GM21619 (cell line): ENCODE measurements around the gene CDK5.
"Not testable (repeated sequence)": the region's sequence is repeated elsewhere in the genome, so short reads cannot be mapped to it uniquely, and the experiment has no call there.

Experiments used
- ATAC-seq: cut with Tn5 transposase; IDR thresholded peaks from one replicate; pipeline ENCODE4 v1.9.1; 2021; ENCODE audit not compliant: unreplicated experiment

CDK5 gene

GRCh38 chr7:151035902-151036301 lies 21.8 kb downstream of the CDK5 start:
- no peak for ATAC-seq

GRCh38 chr7:151035026-151035717 lies 22.5 kb downstream of the CDK5 start:
- ATAC-seq, result no peak

GRCh38 chr7:151034312-151035025 lies 23.2 kb downstream of the CDK5 start:
- ATAC-seq, result no peak

GRCh38 chr7:151033864-151034249 lies 23.8 kb downstream of the CDK5 start:
- no peak for ATAC-seq

- ATAC-seq, result no peak
Observed at GRCh38 chr7:151032936-151033863, 24.5 kb downstream of the CDK5 start.

- ATAC-seq, result no peak
Observed at GRCh38 chr7:151031011-151031410, 26.7 kb downstream of the CDK5 start.

GRCh38 chr7:151028948-151029501 lies 28.7 kb downstream of the CDK5 start:
- no peak for ATAC-seq

- peak; percentile 94 for ATAC-seq
Observed at GRCh38 chr7:151028131-151028947, 29.4 kb downstream of the CDK5 start, which contains the start of gene ABCB8. Gene ABCB8 (plus strand): TSS chr7:151028450. CDS start chr7:151028516, 66 bp downstream.

GRCh38 chr7:151027728-151028130 lies 30.0 kb downstream of the CDK5 start:
- ATAC-seq, result not testable (repeated sequence)

- not testable (repeated sequence) for ATAC-seq
Observed at GRCh38 chr7:151026771-151027727, 30.6 kb downstream of the CDK5 start.

GRCh38 chr7:151025924-151026671 lies 31.6 kb downstream of the CDK5 start:
- no peak for ATAC-seq

GRCh38 chr7:151024435-151025056 lies 33.2 kb downstream of the CDK5 start, which contains the start of gene ATG9B:
Gene ATG9B (minus strand): TSS chr7:151024494. CDS start chr7:151024423, 71 bp downstream.
- no peak for ATAC-seq

GRCh38 chr7:151023232-151023631 lies 34.5 kb downstream of the CDK5 start:
- no peak for ATAC-seq

GRCh38 chr7:151020231-151020630 lies 37.5 kb downstream of the CDK5 start:
- ATAC-seq, result no peak

GRCh38 chr7:151019130-151019447 lies 38.6 kb downstream of the CDK5 start:
- ATAC-seq, result no peak

- no peak for ATAC-seq
Observed at GRCh38 chr7:151018421-151019129, 39.1 kb downstream of the CDK5 start.

- peak; percentile 59 for ATAC-seq
Observed at GRCh38 chr7:151017953-151018420, 39.7 kb downstream of the CDK5 start.
